GM12801 (cell line): Measurements from ENCODE around the gene LRRC72.

Source experiments
- TF ChIP-seq, protein P1 (sequence below): IDR thresholded peaks from one replicate; pipeline ENCODE4 v1.5.1; 2011; ENCODE audit warnings: control low read depth; ENCODE audit not compliant: insufficient read length; ENCODE audit errors: extremely low read depth

LRRC72 gene

DNA sequence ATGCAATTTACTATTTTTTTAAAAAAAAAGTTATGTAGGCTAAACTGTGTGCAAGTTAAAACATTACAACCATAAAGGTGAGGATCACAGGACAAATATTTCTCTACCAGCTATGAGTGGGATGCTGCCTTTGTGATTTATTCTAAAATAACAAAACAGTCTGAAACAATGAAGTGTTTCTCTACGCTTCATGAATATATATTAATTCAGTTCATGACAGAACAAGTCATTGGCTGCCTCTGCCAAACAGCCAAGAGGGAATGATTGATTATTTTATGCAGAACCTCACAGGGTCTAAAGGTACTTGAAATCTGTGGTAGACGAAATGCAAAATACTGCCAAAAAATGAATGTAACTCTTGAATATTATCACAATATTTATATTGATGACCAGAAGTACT is 32.1 kb upstream of the LRRC72 start:
- TF ChIP-seq, protein P1, sequence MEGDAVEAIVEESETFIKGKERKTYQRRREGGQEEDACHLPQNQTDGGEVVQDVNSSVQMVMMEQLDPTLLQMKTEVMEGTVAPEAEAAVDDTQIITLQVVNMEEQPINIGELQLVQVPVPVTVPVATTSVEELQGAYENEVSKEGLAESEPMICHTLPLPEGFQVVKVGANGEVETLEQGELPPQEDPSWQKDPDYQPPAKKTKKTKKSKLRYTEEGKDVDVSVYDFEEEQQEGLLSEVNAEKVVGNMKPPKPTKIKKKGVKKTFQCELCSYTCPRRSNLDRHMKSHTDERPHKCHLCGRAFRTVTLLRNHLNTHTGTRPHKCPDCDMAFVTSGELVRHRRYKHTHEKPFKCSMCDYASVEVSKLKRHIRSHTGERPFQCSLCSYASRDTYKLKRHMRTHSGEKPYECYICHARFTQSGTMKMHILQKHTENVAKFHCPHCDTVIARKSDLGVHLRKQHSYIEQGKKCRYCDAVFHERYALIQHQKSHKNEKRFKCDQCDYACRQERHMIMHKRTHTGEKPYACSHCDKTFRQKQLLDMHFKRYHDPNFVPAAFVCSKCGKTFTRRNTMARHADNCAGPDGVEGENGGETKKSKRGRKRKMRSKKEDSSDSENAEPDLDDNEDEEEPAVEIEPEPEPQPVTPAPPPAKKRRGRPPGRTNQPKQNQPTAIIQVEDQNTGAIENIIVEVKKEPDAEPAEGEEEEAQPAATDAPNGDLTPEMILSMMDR: no peak

DNA sequence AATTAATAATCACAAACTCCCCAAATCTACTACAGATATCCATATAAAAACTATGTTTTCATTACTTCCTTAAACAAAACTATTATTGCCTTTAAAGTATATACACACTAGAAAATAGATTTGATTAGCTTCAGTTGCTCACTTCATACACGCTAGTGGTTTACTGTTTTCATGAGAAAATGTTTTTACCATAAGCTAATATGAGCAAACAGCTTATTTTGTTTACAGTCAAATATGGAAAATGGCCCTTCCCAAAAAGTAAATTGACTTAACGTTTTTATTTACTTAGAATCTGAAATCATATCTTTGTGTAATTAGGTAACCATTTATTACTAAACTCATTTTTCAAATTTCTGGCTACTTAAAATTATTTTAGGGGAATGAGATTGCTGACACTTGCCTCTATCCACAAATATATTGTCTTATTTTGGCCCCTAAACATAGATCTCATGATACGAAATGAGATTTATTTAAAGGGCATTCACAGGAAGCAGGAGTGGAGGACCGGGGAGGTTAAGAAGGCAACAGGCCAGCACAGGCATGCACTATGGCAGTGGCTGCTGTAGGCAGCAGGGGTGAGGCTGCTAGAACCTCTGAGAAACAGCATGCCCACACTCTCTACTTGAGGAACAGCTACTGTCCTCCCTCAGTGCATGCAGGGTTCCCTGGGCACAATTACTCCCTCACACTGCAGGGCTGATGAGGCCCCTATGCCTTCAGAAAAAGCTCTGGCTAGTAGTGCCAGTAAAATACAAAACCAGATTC is 31.5 kb upstream of the LRRC72 start:
- TF ChIP-seq, protein P1: no peak

DNA sequence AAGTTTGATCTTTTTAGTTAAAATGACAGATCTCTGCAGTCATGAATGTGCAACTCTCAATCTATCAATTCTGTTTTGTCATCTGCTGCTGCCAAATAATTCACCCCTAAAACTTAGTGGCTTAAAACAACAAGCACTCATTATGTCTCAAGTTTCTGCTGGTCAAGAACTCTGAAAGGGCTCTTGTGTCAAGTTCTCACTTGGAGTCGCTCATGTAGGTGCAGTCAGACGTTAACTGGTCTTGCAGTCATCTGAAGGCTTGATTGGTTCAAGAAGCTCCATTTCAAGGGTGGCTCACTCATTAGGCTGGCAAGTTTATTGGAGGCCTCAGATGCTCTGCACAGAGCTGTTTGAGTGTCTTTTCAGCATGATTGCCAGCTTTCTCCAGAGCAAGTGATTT is 28.5 kb upstream of the LRRC72 start:
- TF ChIP-seq, protein P1: no peak

DNA sequence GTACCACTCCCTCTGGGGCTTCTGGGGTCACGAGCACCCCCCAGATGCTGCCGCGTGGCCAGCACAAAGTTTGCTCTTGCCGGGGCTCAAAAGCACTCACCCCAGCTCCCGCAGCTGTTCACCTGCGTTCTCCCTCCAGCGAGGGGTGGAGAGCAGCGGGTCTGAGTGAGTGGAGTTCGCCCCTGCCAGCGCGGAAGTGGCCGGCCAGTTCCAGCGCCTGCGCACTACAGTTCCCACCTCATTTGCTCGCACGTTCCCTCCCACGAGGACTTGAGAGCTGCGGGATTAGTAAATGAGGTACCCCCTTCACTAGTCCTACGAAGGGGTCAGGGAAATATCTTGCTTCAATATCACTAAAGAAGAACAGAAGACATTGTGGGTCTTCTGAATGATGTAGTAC is 24.3 kb upstream of the LRRC72 start:
- TF ChIP-seq, protein P1: no peak

DNA sequence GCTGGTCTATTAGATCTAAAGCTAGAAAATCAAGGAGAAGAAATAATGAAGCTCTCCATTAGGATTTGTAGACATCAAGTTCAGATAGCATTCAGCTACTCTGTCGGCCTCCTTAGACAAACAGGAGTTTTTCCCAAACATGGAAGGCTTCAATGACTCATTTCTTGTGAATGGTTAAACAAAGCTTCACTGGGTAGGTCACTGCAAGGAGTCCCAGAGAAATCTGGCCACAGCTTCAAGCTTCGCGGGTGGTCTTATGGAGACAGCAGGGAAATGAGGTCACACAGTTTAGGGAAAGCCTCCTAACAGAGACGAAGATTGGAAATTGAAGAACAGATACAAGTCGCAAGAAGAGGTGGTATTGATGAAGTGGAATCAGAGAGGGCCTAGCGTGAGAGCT is 22.6 kb upstream of the LRRC72 start:
- TF ChIP-seq, protein P1: no peak

DNA sequence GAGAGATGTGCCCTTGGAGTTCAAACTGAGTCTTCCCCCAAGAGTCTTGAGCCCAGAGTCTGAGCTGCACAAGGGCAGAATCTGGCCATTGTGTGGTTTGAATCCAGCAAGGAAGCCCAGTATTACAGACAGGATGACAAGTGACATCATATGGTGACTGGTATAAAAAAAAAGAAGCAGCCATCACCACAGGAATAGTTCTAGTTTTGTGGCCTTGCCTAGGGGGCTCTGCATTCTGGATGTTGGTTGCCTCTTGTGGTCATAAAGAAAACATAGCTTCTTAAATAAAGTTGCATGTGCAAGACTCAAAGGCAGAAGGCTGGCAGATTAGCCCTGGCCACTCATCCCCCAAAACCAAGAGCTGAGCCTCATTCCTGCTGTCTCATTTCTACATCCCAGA is 16.8 kb upstream of the LRRC72 start:
- TF ChIP-seq, protein P1: no peak

DNA sequence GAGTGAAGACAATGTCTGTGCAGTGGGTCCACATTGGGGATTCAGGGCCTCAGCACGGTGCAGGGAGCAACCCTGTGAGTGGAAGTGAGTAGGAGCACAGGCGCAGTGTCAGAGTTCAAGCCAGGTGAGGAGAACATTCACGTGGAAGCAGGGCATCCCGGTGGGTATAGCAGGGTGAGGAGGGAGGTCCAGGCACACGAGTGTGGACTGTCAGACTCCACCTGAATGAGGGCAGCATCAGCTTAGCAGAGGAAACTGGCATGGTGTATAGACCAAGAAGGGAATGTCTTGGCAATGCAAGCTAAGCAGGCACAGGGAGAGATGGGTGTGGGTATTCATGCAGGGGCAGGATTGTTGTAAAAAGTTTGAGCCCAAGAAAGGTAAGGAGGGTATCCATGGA is 15.3 kb upstream of the LRRC72 start:
- TF ChIP-seq, protein P1: no peak
